COLO668 (cell line): ENCODE results near the gene PADI2.

Experiments used
- DNase-seq: peaks from one replicate; lab custom pipeline; 2025; ENCODE audit not compliant: unreplicated experiment; lab: John Stamatoyannopoulos, UW

PADI2 gene

DNA sequence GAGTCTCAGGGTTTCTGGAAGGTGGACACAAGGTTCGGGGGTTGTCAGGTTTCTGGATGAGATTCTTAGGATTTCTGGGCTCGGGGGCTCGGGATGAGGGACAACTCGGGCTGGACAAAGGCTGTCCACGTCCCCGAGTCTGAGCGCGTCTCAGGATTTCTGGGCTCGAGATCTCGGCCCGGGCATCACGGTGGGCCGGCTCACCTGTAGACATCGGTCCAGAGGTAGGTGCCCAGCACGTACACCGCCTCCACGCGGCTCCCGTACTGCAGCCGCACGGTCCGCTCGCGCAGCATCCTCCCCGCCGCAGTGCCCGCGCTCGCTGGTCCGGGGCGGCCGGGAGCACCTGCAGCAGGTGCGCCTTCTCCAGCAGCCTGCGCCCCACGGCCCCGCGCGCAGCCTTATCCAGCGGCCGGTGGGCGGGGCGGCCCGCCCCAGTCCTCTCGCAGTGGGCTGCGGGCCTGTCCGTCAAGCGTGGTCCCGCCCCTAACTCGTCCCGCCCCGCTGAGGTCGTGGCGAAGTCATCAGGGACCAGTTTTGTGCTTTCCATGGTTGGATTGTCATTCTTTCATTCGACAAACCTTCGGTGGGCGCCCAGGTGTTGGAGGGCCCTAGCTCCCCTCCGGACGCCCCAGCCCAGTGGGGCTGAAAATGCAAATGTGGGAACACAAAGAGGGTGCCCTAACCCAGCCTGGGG lies at the start of gene PADI2:
TSS of gene PADI2 (minus strand) at position 376 of the 697 bp plus-strand sequence. CDS start at position 296, 80 bp downstream.
- DNase-seq, result peak; percentile 97

DNA sequence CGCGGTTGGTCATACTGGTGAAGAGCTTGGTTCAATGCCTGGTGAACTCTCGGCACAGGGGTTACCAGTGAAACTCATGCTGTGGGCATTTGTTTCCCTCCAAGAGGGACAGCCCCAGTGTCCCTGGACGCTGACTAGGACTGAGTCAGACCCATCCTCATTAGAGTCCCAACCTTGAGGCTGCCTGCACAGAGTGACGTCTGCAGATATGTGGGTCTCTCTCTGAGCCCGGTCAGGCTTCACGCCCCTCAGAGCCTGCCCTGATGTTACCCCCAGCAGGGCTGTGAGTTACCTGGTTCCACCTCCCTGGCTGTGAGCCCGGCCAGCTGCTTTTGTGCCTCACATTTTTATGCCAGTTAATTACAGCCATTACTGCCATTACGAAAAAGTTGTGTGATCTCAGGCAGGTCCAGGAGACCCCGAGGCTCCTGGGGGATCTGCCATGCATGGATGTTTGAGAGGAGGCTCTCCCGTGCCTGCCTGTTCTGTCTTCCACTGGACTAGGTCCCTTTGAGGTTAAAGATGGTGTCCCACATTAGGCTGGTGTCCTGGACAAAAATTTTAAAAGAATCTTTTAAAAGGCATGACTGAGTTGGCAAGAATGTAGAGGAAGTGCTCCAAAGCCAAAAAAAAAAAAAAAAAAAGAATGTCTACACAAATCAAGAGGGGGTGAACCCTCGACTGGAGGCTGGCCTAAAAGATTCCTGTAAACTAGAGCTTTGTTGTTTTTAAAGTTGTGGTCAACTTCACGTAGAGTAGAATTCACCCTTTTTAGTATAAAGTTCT lies 49.0 kb upstream of the PADI2 start:
- no peak for DNase-seq

DNA sequence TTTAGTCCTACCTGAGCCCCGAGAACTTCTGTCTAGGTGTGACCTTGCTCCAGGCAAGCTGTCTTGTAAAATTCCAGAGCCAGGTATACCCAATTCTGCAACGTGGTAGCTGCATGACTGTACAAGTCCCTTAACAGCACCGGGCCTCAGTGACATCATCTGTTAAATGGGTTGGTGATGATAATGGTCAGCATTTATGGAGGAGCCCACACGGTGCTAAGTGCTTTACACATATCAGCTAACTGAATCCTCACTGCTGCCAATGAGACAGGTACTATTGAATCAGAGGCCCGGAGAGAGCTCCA lies 48.5 kb upstream of the PADI2 start:
- DNase-seq, result no peak

DNA sequence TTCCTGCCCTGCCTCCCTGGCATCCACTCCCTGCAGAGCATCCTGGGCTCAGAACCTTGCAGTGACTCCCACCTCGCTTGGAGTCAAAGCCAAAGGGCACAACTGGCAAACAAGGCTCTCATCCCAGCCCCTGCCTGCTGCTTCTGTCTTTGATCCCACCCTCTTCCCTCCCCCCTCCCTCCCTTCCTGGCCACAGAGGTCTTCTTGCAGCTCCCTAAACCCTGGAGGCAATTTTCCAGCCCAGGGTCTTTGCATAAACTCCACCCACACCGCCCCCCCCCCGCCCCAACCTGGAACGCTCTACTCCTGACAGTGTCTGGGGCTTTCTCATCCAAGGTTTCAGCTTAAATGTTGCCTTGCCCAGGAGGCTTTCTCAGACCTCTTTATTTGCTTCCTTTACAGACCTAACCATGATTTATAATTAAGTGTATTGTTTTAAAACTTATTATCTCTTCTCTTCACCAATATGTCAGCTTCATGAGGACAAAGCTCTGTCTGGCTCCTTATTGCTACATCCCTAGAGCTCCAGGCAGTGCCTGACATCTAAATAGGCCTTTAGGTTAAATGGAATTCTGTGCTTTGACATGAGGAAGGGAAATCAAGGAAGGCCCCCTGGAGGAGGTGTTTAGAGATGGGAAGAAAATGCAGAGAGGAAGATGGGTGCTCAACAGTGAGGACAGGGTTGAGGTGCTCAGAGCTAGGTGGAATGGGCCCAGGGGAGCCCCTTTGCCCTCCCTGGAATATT lies 48.0 kb upstream of the PADI2 start:
- no peak for DNase-seq

DNA sequence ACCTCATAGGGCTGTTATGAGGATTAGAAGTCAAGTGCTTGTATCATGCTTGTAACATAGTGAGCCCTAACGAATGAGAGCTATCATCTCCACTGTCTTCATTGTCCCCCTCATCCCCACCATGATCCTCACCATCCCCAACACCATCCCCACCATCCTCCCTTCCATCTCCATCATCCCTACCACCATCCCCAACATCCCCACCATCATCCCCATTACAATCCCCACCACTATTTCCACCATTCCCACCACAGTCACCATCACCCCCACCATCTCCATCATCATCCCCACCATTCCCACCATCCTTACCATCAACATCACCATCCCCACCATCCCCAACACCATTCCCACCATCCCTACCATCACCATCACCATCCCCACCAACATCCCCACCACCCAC lies 46.6 kb upstream of the PADI2 start:
- DNase-seq, result no peak

DNA sequence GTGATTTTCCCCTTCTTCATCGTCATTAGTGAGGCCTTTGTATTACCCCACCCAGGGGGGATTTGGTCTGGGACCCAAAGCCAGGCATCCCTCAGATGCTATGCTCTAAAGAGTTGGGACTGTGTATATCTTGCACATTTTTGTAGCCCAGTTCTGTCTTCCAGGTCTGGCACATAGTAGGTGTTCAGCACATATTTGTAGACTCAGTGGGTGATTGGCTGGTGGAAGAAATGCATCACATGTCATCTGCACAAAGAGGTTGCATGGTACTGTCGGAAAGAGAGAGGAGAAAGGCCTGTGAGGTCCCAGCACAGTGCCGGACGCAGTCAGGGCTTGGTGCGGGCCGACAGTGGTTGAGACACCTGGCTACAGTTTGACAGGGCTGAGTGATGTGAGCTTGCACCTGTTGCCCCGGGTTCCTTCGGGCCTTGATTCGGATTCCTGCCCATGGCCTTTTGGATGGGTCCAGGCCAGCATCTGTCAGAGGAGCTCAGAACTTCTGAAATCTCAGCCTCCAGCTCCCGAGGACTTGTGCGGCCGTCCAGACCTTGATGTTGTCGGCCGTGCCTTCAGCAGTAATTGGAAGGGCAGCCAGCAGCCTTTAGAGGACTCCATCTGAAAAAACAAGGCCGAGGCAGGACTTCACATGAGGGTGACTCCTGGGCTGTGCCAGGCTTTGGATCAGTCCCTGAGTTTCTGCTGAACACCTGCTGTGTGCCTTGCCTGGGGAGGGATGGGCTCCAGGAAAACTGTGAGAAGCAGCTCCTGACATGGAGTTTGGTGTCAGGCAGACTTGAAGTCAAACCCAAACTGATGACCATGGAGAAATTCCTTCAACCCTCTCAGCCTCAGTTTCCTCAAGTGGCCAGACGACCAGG lies 44.8 kb upstream of the PADI2 start:
- no peak for DNase-seq

DNA sequence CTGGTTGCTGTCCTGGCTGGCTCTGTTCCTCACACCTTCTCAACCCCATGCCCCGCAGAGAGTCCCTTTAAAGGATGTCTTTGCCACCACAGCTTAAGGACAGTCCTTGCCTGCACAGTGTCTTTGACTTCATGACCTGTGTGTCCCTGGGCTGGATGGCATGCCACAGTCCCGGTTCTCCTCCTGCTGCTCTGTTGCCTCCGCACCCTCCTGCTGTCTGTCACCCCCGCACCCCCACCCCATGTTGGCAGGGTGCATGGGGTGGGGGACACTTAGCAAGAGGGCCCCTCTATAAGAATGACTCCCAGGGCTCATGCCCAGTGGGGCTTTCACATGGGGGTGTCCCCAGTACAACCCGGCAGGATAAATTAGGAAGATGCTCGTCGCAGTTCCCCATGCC lies 44.1 kb upstream of the PADI2 start:
- DNase-seq, result no peak

DNA sequence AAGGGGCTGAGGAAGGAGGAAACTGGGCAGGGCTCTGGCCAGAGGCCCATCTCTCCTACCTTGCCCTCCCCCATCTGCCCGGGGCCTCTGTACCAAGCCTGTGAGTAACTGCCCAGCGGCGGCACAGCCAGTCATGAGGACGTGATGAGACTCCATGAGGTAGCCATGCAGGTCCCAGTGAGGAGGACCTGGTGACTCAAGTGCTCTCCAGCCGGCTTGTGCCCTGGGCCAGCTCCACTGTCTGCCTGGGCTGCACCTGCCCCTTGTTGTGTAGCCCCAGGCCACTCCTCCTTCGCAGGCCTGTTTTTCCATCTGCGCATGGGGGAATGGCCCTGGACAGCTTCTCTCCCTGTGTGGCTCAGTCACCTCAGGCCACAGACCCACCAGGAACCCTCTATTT lies 43.7 kb upstream of the PADI2 start:
- DNase-seq, result peak; percentile 73

DNA sequence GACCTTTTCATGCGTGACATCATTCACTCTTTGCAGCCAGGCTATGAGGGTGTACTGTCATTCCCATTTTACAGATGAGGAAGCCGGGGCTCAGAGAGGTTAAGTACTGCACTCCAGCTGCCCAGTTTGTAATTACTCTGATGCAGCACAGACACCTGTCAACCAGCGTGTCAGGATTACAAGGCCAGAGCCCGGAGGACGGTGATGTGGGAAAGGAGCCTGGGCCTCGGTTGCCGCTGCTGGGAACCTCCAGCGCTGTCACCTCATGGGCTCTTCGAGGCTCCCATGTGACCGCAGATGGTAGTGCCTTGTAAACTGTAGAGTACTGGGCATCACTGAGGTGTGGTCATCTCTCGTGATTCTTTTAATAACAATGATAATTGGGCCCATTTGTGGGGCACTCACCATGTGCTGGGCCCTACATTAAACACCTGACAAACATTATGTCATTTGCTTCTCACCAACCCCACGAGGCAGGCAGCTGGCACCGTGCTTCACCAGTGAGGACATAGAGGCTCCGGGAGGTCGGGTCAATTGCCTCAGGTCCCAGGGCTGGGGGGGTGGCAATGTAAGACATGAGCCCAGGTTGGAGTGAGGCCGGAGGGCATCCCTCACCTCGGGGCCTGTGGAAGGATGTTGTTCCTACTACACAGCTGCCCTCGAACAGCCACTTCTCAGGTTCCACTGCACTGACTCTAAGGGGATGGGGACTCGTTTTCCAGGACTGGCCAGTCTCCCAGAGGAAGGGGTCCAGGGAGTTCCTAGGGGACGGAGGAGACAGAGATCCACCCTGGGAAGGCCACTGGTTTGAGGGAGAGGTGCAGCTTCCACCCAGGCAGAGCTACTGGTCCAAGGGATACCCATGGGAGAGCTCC lies 42.9 kb upstream of the PADI2 start:
- no peak for DNase-seq

DNA sequence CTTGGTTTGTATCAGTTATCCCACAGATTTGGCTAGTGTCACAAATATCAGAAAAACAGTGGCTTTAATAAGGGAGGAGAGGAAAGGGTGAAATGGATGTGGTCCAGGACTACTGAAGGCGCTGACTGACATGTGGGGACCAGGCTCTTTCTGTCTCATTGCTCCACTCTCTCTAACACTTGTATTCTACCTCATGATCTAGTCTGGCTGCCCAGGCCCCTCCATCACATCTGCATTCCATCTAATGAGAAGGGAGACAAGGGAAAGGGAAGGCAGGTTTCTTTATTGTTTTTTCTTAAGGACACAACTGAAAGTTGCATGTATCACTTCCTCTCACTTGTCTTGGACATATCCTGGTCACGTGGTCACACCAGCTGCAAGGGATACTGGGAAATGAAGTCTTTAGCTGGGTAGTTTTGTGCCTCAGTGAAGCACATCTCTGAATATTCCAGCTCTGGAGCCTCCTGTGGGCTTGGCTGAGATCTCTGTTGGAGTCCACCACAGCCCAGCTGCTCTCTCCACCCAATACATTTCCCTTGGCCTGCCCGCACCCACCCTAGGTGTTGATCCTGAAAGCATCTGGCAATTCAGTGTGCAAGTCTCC lies 42.0 kb upstream of the PADI2 start:
- no peak for DNase-seq

DNA sequence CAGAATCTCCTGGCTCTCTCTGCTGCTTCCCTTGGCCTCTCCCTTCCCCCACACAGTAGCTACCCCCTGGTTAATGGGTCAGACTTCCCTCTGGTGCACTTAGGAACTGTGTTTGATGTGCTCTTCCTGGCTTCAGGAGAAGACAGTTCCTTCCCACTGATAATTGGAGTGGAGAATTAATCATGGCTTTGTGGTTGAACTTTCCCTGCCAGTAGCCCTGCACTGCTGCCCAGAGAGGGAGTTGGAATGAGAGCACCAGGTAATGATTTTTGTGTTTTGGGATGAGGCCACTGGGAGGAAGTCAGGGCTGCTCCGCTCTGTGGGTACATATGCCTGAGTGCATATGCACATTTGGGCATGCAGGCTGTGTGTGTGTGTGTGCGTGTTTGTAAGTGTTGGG lies 39.7 kb upstream of the PADI2 start:
- DNase-seq, result no peak

DNA sequence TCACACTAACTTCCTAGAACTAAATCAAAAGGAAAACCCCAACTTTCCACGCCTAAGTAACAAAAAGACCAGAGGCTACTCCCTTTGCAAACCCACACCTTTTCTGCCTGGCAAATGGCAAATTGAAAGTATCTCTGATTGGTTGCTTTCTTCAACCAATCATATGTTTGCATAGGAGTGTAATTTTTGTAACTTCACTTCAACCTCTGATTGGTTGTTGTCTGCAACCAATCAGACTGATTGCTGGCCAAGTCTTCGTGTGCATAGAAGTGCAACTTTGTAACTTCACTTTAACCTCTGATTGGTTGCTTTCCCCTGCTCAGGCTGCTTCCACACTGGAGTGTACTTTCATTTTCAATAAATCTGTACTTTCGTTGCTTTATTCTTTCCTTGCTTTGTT lies 36.9 kb upstream of the PADI2 start:
- DNase-seq, result no peak

DNA sequence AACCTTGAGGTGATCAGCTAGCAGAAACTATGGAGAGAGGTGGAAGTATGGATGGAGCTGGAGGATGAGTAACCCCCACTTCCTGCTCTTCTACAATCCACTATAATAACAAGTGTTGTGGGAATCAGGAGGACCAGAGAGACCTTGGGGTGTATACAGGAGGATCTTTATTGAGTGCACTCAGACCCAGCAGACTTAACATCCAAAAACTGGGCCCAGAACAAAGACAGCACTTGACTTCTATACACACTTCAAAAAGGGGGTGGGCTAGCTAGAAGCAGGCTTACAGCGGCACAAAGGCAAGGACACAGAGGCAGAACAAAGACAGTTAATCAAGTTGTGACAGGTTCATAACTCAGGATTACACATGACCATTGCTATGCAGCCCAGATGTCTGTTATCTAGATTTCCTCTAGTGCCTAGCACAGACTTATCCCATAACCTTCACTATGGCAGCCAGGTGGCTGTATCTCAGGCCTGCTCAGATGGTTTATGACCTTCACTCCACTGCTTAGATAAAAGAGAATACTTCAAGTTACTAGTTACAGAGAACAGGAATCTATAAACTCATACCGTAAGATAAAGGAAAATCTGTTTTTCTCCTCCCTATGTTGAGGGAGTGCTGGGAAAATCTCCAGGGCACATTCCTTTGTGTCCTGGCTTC lies 36.1 kb upstream of the PADI2 start:
- no peak for DNase-seq

DNA sequence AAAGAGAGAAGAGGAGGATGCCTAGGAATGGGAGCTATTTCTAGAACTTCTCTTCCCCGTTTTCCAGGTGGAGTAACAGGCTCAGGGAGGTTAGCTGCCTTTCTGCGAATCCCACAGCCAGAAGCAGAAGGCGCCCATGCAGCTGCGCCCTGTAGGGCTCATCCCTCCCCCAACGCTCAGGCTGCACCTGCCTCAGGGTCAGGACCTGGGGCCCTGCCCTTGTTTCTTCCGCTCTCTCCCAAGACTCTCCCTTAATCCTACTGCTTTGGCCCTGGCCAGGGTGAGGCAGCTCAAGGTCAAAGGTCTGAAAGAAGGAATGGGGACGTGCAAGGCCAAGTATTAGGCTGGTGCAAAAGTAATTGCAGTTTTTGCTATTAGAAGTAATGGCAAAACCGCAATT lies 30.5 kb upstream of the PADI2 start:
- DNase-seq, result peak; percentile 23

DNA sequence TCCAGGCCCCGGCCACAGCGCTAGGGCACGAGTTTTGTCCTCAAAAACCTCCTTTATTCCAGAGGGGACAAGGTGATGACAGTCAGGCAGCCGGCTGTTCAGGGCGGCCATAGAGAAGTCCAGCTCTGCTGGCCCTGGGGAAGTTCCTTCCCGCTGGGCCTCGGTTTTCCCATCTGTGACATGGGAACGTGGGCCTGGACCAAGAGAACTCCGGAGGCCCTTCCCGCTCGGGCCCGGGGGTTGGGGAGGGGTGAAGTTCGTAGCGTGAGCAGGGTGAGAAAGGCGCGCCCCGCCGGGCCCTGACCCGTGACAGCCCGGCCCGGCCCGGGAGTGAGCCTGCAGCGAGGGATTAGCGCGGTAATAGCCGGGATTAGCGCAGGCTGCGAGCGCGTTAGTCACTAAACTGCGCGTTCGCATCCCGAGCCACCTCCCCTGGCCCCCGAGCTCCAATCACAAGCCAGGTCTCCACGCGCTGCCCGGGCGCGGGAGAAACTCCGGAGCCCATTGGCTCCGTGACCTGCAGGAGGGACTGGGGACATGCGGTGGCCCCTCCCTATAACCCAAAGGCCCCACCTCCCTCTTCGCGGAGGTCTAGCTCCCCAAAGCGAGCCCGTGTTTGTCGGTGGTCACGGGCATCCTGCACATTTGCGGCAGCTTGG lies 29.8 kb upstream of the PADI2 start:
- DNase-seq, result no peak

DNA sequence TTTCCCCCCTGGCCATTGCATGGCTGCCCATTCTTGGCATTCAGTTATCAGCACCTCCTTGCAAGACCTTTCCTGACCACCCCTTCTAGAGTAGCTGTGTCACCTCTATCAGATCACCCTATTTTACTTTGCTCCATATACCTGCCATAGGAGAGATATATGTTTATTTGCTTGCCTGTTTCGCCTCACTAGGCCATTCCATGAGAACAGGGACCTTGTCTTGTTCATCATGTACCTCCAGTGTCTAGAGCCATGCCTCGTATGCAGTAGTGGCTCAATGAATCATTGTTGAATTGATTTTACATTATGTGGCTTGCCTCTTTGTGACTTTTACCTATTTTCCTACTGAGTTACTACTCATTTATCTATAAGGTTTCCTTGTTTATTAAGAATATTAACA lies 26.4 kb upstream of the PADI2 start:
- no peak for DNase-seq

DNA sequence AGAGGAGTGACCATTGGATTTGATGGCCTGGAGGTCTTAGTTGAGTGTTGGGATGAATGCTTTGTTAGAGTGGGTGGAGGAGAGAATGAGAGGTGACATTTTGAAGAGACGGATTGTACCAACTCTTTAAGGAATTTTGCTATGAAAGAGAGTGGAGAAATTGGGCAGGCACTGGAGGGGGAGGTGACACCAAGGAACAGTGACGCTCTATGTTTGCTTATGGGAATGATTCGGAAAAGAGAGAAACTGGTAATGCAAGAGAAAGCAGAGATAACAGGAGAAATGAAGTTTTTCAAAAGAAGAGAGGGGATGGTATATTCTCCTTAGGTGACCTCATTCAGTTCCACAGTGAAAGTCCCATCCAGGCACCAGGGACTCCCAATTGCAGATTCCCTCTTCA lies 24.5 kb upstream of the PADI2 start:
- DNase-seq, result no peak

DNA sequence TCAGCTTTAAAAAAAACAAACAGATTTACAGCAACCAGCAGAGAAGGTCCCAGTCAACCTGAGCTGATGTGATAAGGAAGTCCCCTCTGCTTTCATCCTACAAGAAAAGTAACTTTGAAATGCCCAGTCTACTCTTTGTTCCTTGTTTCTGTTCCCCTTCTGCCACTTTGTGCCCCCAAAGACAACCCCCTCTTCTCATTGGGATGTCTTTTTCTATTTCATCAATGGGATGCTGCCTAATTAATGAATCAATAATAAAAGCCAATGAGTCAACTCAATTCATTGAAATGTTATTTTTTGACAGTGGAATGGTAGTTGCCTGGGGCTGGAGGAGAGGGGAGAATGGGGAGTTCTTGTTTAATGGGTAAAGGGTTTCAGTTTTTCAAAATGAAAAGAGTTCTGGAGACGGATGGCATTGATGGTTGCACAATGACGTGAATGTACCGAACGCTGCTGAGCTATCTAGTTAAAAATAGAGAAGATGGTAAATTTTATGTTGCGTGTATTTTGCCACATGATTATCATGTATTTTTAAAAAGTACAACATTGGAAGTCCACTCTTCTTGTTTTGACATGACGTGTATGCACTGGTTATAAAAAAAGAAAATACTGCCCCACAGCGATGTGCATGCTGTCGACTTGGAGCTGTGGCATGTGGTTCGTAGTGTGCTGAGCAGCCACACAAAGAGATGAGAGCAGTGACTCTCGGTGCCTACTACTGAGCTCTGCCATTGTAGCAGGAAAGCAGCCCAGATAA lies 22.4 kb upstream of the PADI2 start:
- DNase-seq, result no peak
